Measurements from ENCODE around the gene CCND2. TPM values are rescaled to one million over a fixed set of nuclear protein-coding genes. Genes with fewer than 3 reads are reported as not detected.

Gene CCND2
- total RNA-seq (2022; extraction: Qiagen RNA extraction; ENCODE audit: low read depth), result not detected in 5 replicates

GRCh38 chr12:4273652-4274395, at the start of gene CCND2:
Gene CCND2 (plus strand): TSS chr12:4273762. CDS start chr12:4274041, 279 bp downstream.

GRCh38 chr12:4320853-4321701, 47.5 kb downstream of the CCND2 start, which contains the start of gene TIGAR:
Gene TIGAR (plus strand): TSS chr12:4321213. CDS start chr12:4321272, 59 bp downstream.

Other genes starting within 250 kb of the CCND2 start
- gene TIGAR, start 47.5 kb downstream of the CCND2 start, total RNA-seq (2022; extraction: Qiagen RNA extraction; ENCODE audit: low read depth), result 42.4 to 58.8 TPM (median 49.6 TPM) in 5 replicates
- not detected in 5 replicates for gene FGF23, start 106.0 kb downstream of the CCND2 start, total RNA-seq (2022; extraction: Qiagen RNA extraction; ENCODE audit: low read depth)
- not detected in 5 replicates for gene FGF6, start 172.1 kb downstream of the CCND2 start, total RNA-seq (2022; extraction: Qiagen RNA extraction; ENCODE audit: low read depth)

All from A549 treated with ZK216348 at 1 μM for 4 hours (cell line).